Measurements from ENCODE around the gene WASHC2C.

WASHC2C gene

GRCh38 chr10:45819552-45819951 lies 92.5 kb downstream of the WASHC2C start:
- TF ChIP-seq REST (IDR thresholded peaks at IDR 0.05; ENCODE audit: insufficient read depth in 1 of 2, low read depth in 2 of 2, low read length in 2 of 2) (no peak), POLR2AphosphoS5 (IDR thresholded peaks at IDR 0.05; ENCODE audit: low read depth, low read length) (no peak), TAF1 (IDR thresholded peaks at IDR 0.05; ENCODE audit: borderline replicate concordance, insufficient read depth, low read length) (no peak), SIN3A (IDR thresholded peaks at IDR 0.05; ENCODE audit: borderline replicate concordance, insufficient read depth, low read length) (no peak), FOXP2 (optimal IDR thresholded peaks at IDR 0.05; ENCODE audit: borderline replicate concordance, extremely low read depth, extremely low read length, insufficient read depth) (no peak)
